Measurements from ENCODE around the gene ASB13. TPM values are rescaled to one million over a fixed set of nuclear protein-coding genes. Genes with fewer than 3 reads are reported as not detected.
A peak's percentile ranks its signal among the peaks of the same experiment; 100 is the strongest.

ASB13 gene
- total RNA-seq, 2 donors from 2014 or later = 15.8 to 16.0 TPM

- Histone ChIP-seq H3K4me3 (no peak overlapping the region), H3K9me3 (no peaks in the 10 kb centered on the region), H3K27me3 (replicated peaks; ENCODE audit: insufficient read depth) (no peaks in the 10 kb centered on the region), H3K27ac (no peak overlapping the region), H3K36me3 (no peaks in the 10 kb centered on the region), H3K4me1 (ENCODE audit: control insufficient read depth in 1 of 2, low read depth in 2 of 2) (peaks cover 10 to 57% of the 10 kb centered on the region in 2 donors)
- ATAC-seq (ENCODE audit: insufficient number of reproducible peaks, low FRiP score, low read depth) = no peak
- no peak for TF ChIP-seq CTCF (IDR thresholded peaks at IDR 0.05)
- DNase-seq (ENCODE audit: low spot score) = no peak
Observed at GRCh38 chr10:5662708-5663579, 3.5 kb downstream of the ASB13 start.

GRCh38 chr10:5661043-5661442, 5.4 kb downstream of the ASB13 start:
- DNase-seq (ENCODE audit: low spot score) = no peak
- Histone ChIP-seq H3K36me3 (no peaks in the 10 kb centered on the region), H3K27ac (no peak overlapping the region), H3K9me3 (no peaks in the 10 kb centered on the region), H3K27me3 (replicated peaks; ENCODE audit: insufficient read depth) (no peaks in the 10 kb centered on the region), H3K4me3 (no peak overlapping the region), H3K4me1 (ENCODE audit: control insufficient read depth in 1 of 2, low read depth in 2 of 2) (peaks cover 10 to 48% of the 10 kb centered on the region in 2 donors)
- ATAC-seq (ENCODE audit: insufficient number of reproducible peaks, low FRiP score, low read depth) = no peak
- no peak for TF ChIP-seq CTCF (IDR thresholded peaks at IDR 0.05)

GRCh38 chr10:5659702-5660528, 6.5 kb downstream of the ASB13 start:
- Histone ChIP-seq H3K4me1 (ENCODE audit: control insufficient read depth in 1 of 2, low read depth in 2 of 2) (peaks cover 4 to 41% of the 10 kb centered on the region in 2 donors), H3K36me3 (no peaks in the 10 kb centered on the region), H3K27me3 (replicated peaks; ENCODE audit: insufficient read depth) (no peaks in the 10 kb centered on the region), H3K4me3 (no peak overlapping the region), H3K9me3 (no peaks in the 10 kb centered on the region), H3K27ac (no peak overlapping the region)
- ATAC-seq (ENCODE audit: insufficient number of reproducible peaks, low FRiP score, low read depth) (no peak), DNase-seq (ENCODE audit: low spot score) (peak; percentile 27)
- no peak for TF ChIP-seq CTCF (IDR thresholded peaks at IDR 0.05)

GRCh38 chr10:5658871-5659618, 7.3 kb downstream of the ASB13 start:
- Histone ChIP-seq H3K4me1 (ENCODE audit: control insufficient read depth in 1 of 2, low read depth in 2 of 2) (peaks cover 0 to 35% of the 10 kb centered on the region in 2 donors), H3K9me3 (no peaks in the 10 kb centered on the region), H3K27ac (no peak overlapping the region), H3K4me3 (no peak overlapping the region), H3K27me3 (replicated peaks; ENCODE audit: insufficient read depth) (no peaks in the 10 kb centered on the region), H3K36me3 (no peaks in the 10 kb centered on the region)
- TF ChIP-seq CTCF (IDR thresholded peaks at IDR 0.05) = no peak
- ATAC-seq (ENCODE audit: insufficient number of reproducible peaks, low FRiP score, low read depth) (no peak), DNase-seq (ENCODE audit: low spot score) (no peak)

Measured in thoracic aorta (tissue), 2 donors.